H1 (cell line): ENCODE results near the gene MPND. TPM values are rescaled to one million over a fixed set of nuclear protein-coding genes. Genes with fewer than 3 reads are reported as not detected.
A peak's percentile ranks its signal among the peaks of the same experiment; 100 is the strongest.

Experiments
- CTCF ChIA-PET: fragments of 300-600 bp; sonication (Branson Sonifier 250); formaldehyde crosslinking; loops from one replicate; lab custom pipeline; 2021; ENCODE audit not compliant: partially characterized antibody; lab: Charles Lee
- POLR2A ChIA-PET: fragments of 300-600 bp; sonication (Branson Sonifier 250); formaldehyde crosslinking; loops from one replicate; lab custom pipeline; 2021; ENCODE audit warnings: inconsistent platforms; ENCODE audit not compliant: partially characterized antibody; lab: Charles Lee
- DNase-seq, 2 experiments: peaks; one replicate each; pipeline versions ENCODE4 v3.0.0 to v3.0.0-alpha.2; 2010 to 2022; ENCODE audit warnings: low spot score in 2 of 2, low read depth in 1 of 2, mixed read lengths in 1 of 2
- FAIRE-seq: peaks from 2 replicates; lab custom pipeline; 2011; peaks lifted over from hg19 to GRCh38; lab: Jason Lieb, UNC
- H2AFZ ChIP-seq: 2 replicates; pipeline ENCODE4 v1.8.1; 2012; ENCODE audit warnings: low read length, inconsistent platforms
- H2AK5ac ChIP-seq: 2 replicates; pipeline ENCODE4 v1.6.1; 2013; ENCODE audit warnings: low read depth, low read length
- H2BK120ac ChIP-seq: replicated peaks from 2 replicates; pipeline ENCODE3; 2013; ENCODE audit warnings: low read depth, low read length, inconsistent platforms
- H2BK12ac ChIP-seq: 2 replicates; pipeline ENCODE4 v1.6.1; 2013; ENCODE audit warnings: low read depth, low read length
- H2BK15ac ChIP-seq: 2 replicates; pipeline ENCODE4 v1.6.1; 2013; ENCODE audit warnings: low read length
- H2BK20ac ChIP-seq: 2 replicates; pipeline ENCODE4 v1.6.1; 2013; ENCODE audit warnings: low read length
- H2BK5ac ChIP-seq: 2 replicates; pipeline ENCODE4 v1.6.1; 2013; ENCODE audit warnings: low read depth, low read length
- H3K14ac ChIP-seq: 2 replicates; pipeline ENCODE4 v1.6.1; 2013; ENCODE audit warnings: inconsistent platforms; ENCODE audit not compliant: insufficient read length
- H3K18ac ChIP-seq: 2 replicates; pipeline ENCODE4 v1.6.1; 2013; ENCODE audit warnings: low read length; ENCODE audit errors: extremely low read depth
- H3K23ac ChIP-seq: 2 replicates; pipeline ENCODE4 v1.6.1; 2013; ENCODE audit warnings: inconsistent platforms; ENCODE audit not compliant: insufficient read length
- H3K23me2 ChIP-seq: 2 replicates; pipeline ENCODE4 v1.6.1; 2013; ENCODE audit warnings: low read depth, low read length
- H3K27ac ChIP-seq: 2 replicates; pipeline ENCODE4 v1.6.1; 2011; ENCODE audit warnings: low read depth, low read length, inconsistent platforms
- H3K27me3 ChIP-seq, 4 experiments: replicated peaks in 1 of 4; 1 replicate in 1 of 4; 2 replicates in 3 of 4; pipeline versions ENCODE4 v1.6.1 to v1.8.1; 2011 to 2013; ENCODE audit warnings: low read length in 3 of 4, mild to moderate bottlenecking in 3 of 4, inconsistent platforms in 2 of 4, mixed read lengths in 2 of 4, moderate library complexity in 1 of 4; ENCODE audit not compliant: control insufficient read depth in 3 of 4, insufficient read depth in 3 of 4; ENCODE audit errors: extremely low read depth in 1 of 4
- H3K36me3 ChIP-seq, 4 experiments: 2 replicates each; pipeline versions ENCODE4 v1.6.1 to v1.8.1; 2011 to 2013; ENCODE audit warnings: mild to moderate bottlenecking in 4 of 4, low read length in 3 of 4, moderate library complexity in 2 of 4, control low read depth in 1 of 4, inconsistent platforms in 1 of 4; ENCODE audit not compliant: insufficient read depth in 4 of 4, control insufficient read depth in 2 of 4
- H3K4ac ChIP-seq: replicated peaks from 2 replicates; pipeline ENCODE3; 2013; ENCODE audit warnings: low read length, low read depth, mixed read lengths, inconsistent platforms; ENCODE audit not compliant: insufficient read length
- H3K4me1 ChIP-seq, 4 experiments: replicated peaks in 1 of 4; 1 replicate in 1 of 4; 2 replicates in 3 of 4; pipeline versions ENCODE4 v1.6.1 to v1.8.1; 2011 to 2013; ENCODE audit warnings: low read length in 3 of 4, inconsistent platforms in 2 of 4, mixed read lengths in 1 of 4; ENCODE audit not compliant: insufficient read depth in 4 of 4, control insufficient read depth in 3 of 4
- H3K4me2 ChIP-seq, 2 experiments: 2 replicates each; pipeline versions ENCODE4 v1.6.1 to v1.8.1; 2011 to 2013; ENCODE audit warnings: low read depth in 2 of 2, low read length in 2 of 2, control low read depth in 1 of 2, inconsistent platforms in 1 of 2, mild to moderate bottlenecking in 1 of 2; ENCODE audit not compliant: insufficient read depth in 1 of 2
- H3K4me3 ChIP-seq, 4 experiments: fragments of 200-600, 300-600 bp in 1 of 4; sonication (generic), shearing (Covaris generic), sonication (Bioruptor Twin) in 1 of 4; 2 replicates each; pipeline versions ENCODE4 v1.5.1 to v1.8.1; 2011 to 2016; ENCODE audit warnings: low read length in 4 of 4, low read depth in 3 of 4, control low read depth in 2 of 4, inconsistent platforms in 2 of 4, mild to moderate bottlenecking in 2 of 4, mixed read lengths in 1 of 4, moderate library complexity in 1 of 4; ENCODE audit not compliant: insufficient read depth in 2 of 4; ENCODE audit errors: extremely low read depth in 1 of 4
- H3K56ac ChIP-seq: replicated peaks from 2 replicates; pipeline ENCODE3; 2013; ENCODE audit warnings: low read depth, mild to moderate bottlenecking, mixed read lengths, low read length, inconsistent platforms; ENCODE audit not compliant: insufficient read length
- H3K79me1 ChIP-seq: 2 replicates; pipeline ENCODE4 v1.6.1; 2013; ENCODE audit warnings: low read depth, low read length, control low read depth
- H3K79me2 ChIP-seq, 2 experiments: 2 replicates each; pipeline versions ENCODE4 v1.6.1 to v1.8.1; 2012 to 2013; ENCODE audit warnings: low read length in 2 of 2, mild to moderate bottlenecking in 2 of 2, inconsistent platforms in 1 of 2; ENCODE audit not compliant: insufficient read depth in 2 of 2, control insufficient read depth in 1 of 2
- H3K9ac ChIP-seq, 4 experiments: replicated peaks in 1 of 4; 1 replicate in 1 of 4; 2 replicates in 3 of 4; pipeline versions ENCODE4 v1.6.1 to v1.8.1; 2011 to 2013; ENCODE audit warnings: low read depth in 3 of 4, low read length in 3 of 4, control low read depth in 2 of 4, mild to moderate bottlenecking in 2 of 4, moderate library complexity in 2 of 4, inconsistent platforms in 1 of 4; ENCODE audit errors: extremely low read depth in 1 of 4
- H3K9me3 ChIP-seq, 2 experiments: 2 replicates each; pipeline versions ENCODE4 v1.6.1 to v1.8.1; 2012 to 2013; ENCODE audit warnings: mild to moderate bottlenecking in 2 of 2, moderate library complexity in 2 of 2, control low read depth in 1 of 2, inconsistent platforms in 1 of 2, low read depth in 1 of 2, low read length in 1 of 2, mixed read lengths in 1 of 2; ENCODE audit not compliant: insufficient read depth in 2 of 2
- H4K20me1 ChIP-seq, 2 experiments: replicated peaks in 1 of 2; 2 replicates each; pipeline versions ENCODE3 to v1.8.1; 2011 to 2013; ENCODE audit warnings: inconsistent platforms in 2 of 2, low read length in 2 of 2, mild to moderate bottlenecking in 1 of 2; ENCODE audit not compliant: insufficient read depth in 2 of 2, control insufficient read depth in 1 of 2
- H4K5ac ChIP-seq: 2 replicates; pipeline ENCODE4 v1.6.1; 2013; ENCODE audit warnings: low read length, low read depth, mixed read lengths, inconsistent platforms; ENCODE audit not compliant: insufficient read length
- H4K8ac ChIP-seq: 2 replicates; pipeline ENCODE4 v1.8.0; 2013; ENCODE audit warnings: mild to moderate bottlenecking, moderate library complexity, low read length, inconsistent platforms; ENCODE audit not compliant: insufficient read depth; ENCODE audit errors: extremely low read depth
- H4K91ac ChIP-seq: replicated peaks from 2 replicates; pipeline ENCODE3; 2013; ENCODE audit warnings: low read length, mixed read lengths, inconsistent platforms; ENCODE audit not compliant: insufficient read length
- ASH2L ChIP-seq: fragments of 200-600, 300-600 bp; sonication (generic); IDR thresholded peaks from one replicate; pipeline ENCODE4 v1.7.1; 2017; ENCODE audit warnings: low read length
- BCL11A ChIP-seq, 2 experiments: IDR thresholded peaks; one replicate each; pipeline ENCODE4 v1.6.1; 2011; ENCODE audit warnings: low read depth in 2 of 2, low read length in 2 of 2, mild to moderate bottlenecking in 2 of 2
- CHD2 ChIP-seq: IDR thresholded peaks from 2 replicates; pipeline ENCODE4 v1.6.1; 2012; ENCODE audit warnings: low read length, improper control_type of control experiment
- NRF1 ChIP-seq: IDR thresholded peaks from 2 replicates; pipeline ENCODE4 v1.6.1; 2011; ENCODE audit warnings: mild to moderate bottlenecking, low read depth, low read length, improper control_type of control experiment
- POLR2AphosphoS5 ChIP-seq: IDR thresholded peaks from 2 replicates; pipeline ENCODE4 v1.6.1; 2011; ENCODE audit warnings: low read depth, low read length
- POU5F1 ChIP-seq: IDR thresholded peaks from 2 replicates; pipeline ENCODE4 v1.6.1; 2011; ENCODE audit warnings: low read depth, mild to moderate bottlenecking, low read length, moderate library complexity
- SIX5 ChIP-seq: IDR thresholded peaks from 2 replicates; pipeline ENCODE4 v1.6.1; 2011; ENCODE audit warnings: mild to moderate bottlenecking, low read depth, low read length
- SRF ChIP-seq: IDR thresholded peaks from 2 replicates; pipeline ENCODE4 v1.6.1; 2011; ENCODE audit warnings: mild to moderate bottlenecking, low read depth, low read length, moderate library complexity
- WGBS, 2 experiments: shearing (Covaris generic) in 1 of 2; methylation state at CpG; one replicate each; pipeline versions ENCODE4 v1.1.6 to v1.1.7; 2013 to 2015; ENCODE audit warnings: low lambda C conversion rate in 2 of 2, mixed read lengths in 2 of 2, inconsistent platforms in 1 of 2, low coverage in 1 of 2, missing lambda C conversion rate in 1 of 2; ENCODE audit not compliant: insufficient replicate concordance in 2 of 2, insufficient coverage in 1 of 2, insufficient read length in 1 of 2; ENCODE audit errors: extremely low coverage in 1 of 2, missing lambda C conversion rate in 1 of 2; 5-methylcytosine and 5-hydroxymethylcytosine counted together
- polyA plus RNA-seq, 7 experiments: library from polyadenylated mRNA; depleted of rRNA in 3 of 7; stranded (reverse) in 5 of 7; unstranded in 2 of 7; fragments of >200 nt in 5 of 7; fragments of 200-250 nt in 2 of 7; gene quantifications; 1 replicate in 5 of 7; 2 replicates in 1 of 7; 4 replicates in 1 of 7; pipeline versions ENCODE4 v1.2.1 to v1.2.3, GENCODE V29; 2011 to 2013; ENCODE audit warnings: missing spikeins in 2 of 7, mixed read lengths in 2 of 7
- total RNA-seq: library from RNA; stranded (reverse); fragmentation: NEBNext Ultra II Directional; extraction: Animal tissue kit (Norgen Biotek cat#: 25700); gene quantifications from 2 replicates; pipeline ENCODE4 v1.2.1, GENCODE V29; 2021
- TF ChIP-seq, protein P1 (sequence below): IDR thresholded peaks from 2 replicates; pipeline ENCODE4 v1.6.1; 2011; ENCODE audit warnings: low read depth, mild to moderate bottlenecking, low read length; ENCODE audit not compliant: insufficient read depth

Gene MPND
- total and polyA plus RNA-seq, 2 of the 8 experiments (the other 6 are each of a cell fraction or from before 2014, with no cell fraction given) = 22.9 to 27.7 TPM

DNA sequence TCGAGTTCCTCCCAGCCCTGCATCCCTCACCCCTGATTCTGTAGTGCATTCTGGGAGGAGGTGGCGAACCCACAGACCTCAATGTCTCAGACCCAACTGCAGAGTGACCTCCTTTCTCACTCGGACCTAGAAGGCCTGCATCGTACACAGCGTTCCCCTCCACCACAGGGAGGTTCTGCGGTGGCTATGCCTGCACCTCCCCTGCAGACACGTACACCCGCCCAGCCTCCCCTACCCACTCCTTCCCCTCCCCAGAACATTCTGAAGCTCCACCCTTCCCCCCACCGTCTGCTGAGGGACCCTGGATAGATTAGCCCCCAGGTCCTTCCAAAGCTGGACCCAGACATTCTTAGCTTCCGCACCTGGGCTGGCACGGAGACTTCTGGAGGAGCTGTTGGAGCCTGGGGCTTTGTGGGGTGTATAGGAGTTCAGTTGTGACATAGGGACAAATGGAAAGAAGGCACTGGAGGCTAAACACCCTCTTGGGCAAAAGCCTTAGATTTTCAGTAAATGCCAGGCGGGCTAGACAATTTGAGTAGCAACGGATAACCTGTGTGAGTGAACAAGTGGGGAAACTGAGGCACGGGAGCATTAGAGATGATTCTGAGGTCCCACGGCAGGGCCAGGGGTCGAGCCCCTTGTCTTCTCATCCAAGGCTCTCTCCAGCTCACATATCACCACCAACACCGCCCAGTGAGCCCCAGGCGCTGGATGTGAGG lies 39.4 kb upstream of the MPND start:
- Histone ChIP-seq H3K4ac (no peak overlapping the region), H3K4me1 (peaks cover 0 to 8% (median 0%) of the 10 kb centered on the region in 4 experiments; a peak in 3 of 7 replicates), H3K27me3 (no peaks in the 10 kb centered on the region), H3K36me3 (peaks cover 3 to 13% (median 7%) of the 10 kb centered on the region in 4 experiments; a peak in 6 of 8 replicates), H2AFZ (no peak overlapping the region; the same call in 1 of the 2 replicates), H2BK5ac (no peak overlapping the region), H3K27ac (no peak overlapping the region), H3K18ac (no peak overlapping the region), H3K9ac (no peak overlapping the region), H3K9me3 (no peaks in the 10 kb centered on the region), H3K79me1 (peaks cover 3% of the 10 kb centered on the region; the same call in 1 of the 2 replicates), H3K23ac (no peak overlapping the region), H3K4me2 (peak overlapping the region; percentile 29 to 76; a peak in 3 of 4 replicates), H4K20me1 (peaks cover 0 to 2% of the 10 kb centered on the region in 2 experiments), H3K23me2 (no peaks in the 10 kb centered on the region; the same call in 1 of the 2 replicates), H4K91ac (peak overlapping the region; percentile 12), H2BK15ac (no peak overlapping the region), H2BK120ac (no peak overlapping the region), H2BK12ac (no peak overlapping the region), H3K56ac (no peak overlapping the region), H4K5ac (no peak overlapping the region), H2BK20ac (0 out of 2 replicates have a peak overlapping the region, but pooled peaks have one; percentile 80), H3K4me3 (peak overlapping the region; percentile 14 to 58 (median 42); a peak in 5 of 8 replicates), H3K14ac (no peak overlapping the region), H2AK5ac (no peak overlapping the region), H3K79me2 (no peaks in the 10 kb centered on the region), H4K8ac (no peak overlapping the region; the same call in 1 of the 2 replicates)
- POLR2A ChIA-PET = interaction anchor here (0.9 to 12.2 kb wide), 6 partner anchors 9 to 143 kb away, joined by 3 to 86 read pairs (median 6); partner anchors contain the start of genes MPND and SHD
- no peak for FAIRE-seq
- TF ChIP-seq POU5F1 = no peak
- no peak for TF ChIP-seq NRF1
- TF ChIP-seq, protein P1, sequence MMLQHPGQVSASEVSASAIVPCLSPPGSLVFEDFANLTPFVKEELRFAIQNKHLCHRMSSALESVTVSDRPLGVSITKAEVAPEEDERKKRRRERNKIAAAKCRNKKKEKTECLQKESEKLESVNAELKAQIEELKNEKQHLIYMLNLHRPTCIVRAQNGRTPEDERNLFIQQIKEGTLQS = no peak
- no peak for TF ChIP-seq ASH2L
- no peak for TF ChIP-seq CHD2
- no peak for TF ChIP-seq SRF
- TF ChIP-seq POLR2AphosphoS5 = no peak
- no peak for TF ChIP-seq SIX5
- no peak for TF ChIP-seq BCL11A (IDR thresholded peaks at IDR 0.05; ENCODE audit: low read depth in 2 of 2, low read length in 2 of 2)
- CTCF ChIA-PET = interaction anchor here (0.8 kb wide), 1 partner anchor 74 kb away, joined by 4 read pairs; the partner anchor contains the start of gene EBI3
- DNase-seq = no peak
- WGBS, 2 experiments = 69% methylated on average over 18 of the region's 18 CpGs; no CpG with 5 or more reads in 1 of the 2 experiments
